Measurements from ENCODE around the gene DCC.

Gene DCC

GRCh38 chr18:52829320-52829719, 489.3 kb downstream of the DCC start:
- no peak for ATAC-seq

GRCh38 chr18:52829876-52830405, 489.9 kb downstream of the DCC start:
- no peak for ATAC-seq

- no peak for ATAC-seq
Measured at GRCh38 chr18:52844323-52844722, 504.3 kb downstream of the DCC start.

GRCh38 chr18:52845036-52845435, 505.0 kb downstream of the DCC start:
- ATAC-seq = no peak

GRCh38 chr18:52850031-52850560, 510.1 kb downstream of the DCC start:
- ATAC-seq = no peak

- ATAC-seq = no peak
Measured at GRCh38 chr18:52861558-52861957, 521.6 kb downstream of the DCC start.

GRCh38 chr18:52869349-52869923, 529.4 kb downstream of the DCC start:
- ATAC-seq = no peak

GRCh38 chr18:52869942-52870907, 530.2 kb downstream of the DCC start:
- ATAC-seq = no peak

GRCh38 chr18:52874774-52875173, 534.8 kb downstream of the DCC start:
- ATAC-seq = no peak

GRCh38 chr18:52875725-52876124, 535.7 kb downstream of the DCC start:
- ATAC-seq = no peak

- no peak for ATAC-seq
Measured at GRCh38 chr18:52888014-52888413, 548.0 kb downstream of the DCC start.

GRCh38 chr18:52894801-52895200, 554.8 kb downstream of the DCC start:
- no peak for ATAC-seq

- no peak for ATAC-seq
Measured at GRCh38 chr18:52897611-52898484, 557.9 kb downstream of the DCC start.

GRCh38 chr18:52898485-52899058, 558.6 kb downstream of the DCC start:
- ATAC-seq = no peak

- ATAC-seq = no peak
Measured at GRCh38 chr18:52902188-52902587, 562.2 kb downstream of the DCC start.

- ATAC-seq = no peak
Measured at GRCh38 chr18:52903857-52904256, 563.9 kb downstream of the DCC start.

- no peak for ATAC-seq
Measured at GRCh38 chr18:52907543-52908308, 567.7 kb downstream of the DCC start.

- no peak for ATAC-seq
Measured at GRCh38 chr18:52914148-52914547, 574.2 kb downstream of the DCC start.

GRCh38 chr18:52920665-52921064, 580.7 kb downstream of the DCC start:
- no peak for ATAC-seq

- ATAC-seq = no peak
Measured at GRCh38 chr18:52933356-52933755, 593.4 kb downstream of the DCC start.

GRCh38 chr18:52936931-52937330, 596.9 kb downstream of the DCC start:
- ATAC-seq = no peak
